Activated CD8-positive, alpha-beta T cell treated with anti-CD3 and anti-CD28 coated beads, Interleukin-2, amount 10 ng/mL, durations not matched to agents 7 days and 5 days (primary cell): ENCODE data around the gene PLEKHA6. TPM values are rescaled to one million over a fixed set of nuclear protein-coding genes. Genes with fewer than 3 reads are reported as not detected.

Experiments
- ATAC-seq: fragments of 150-1000 bp; cut with Tn5 transposase; one replicate; pipeline ENCODE4 v1.10.0; 2021; ENCODE audit warnings: moderate library complexity
- CTCF ChIA-PET: fragments of 350-600 bp; sonication (Branson Sonifier 250); formaldehyde crosslinking; loops from one replicate; lab custom pipeline; 2021; ENCODE audit warnings: antibody characterized with exemption; lab: Charles Lee
- POLR2A ChIA-PET: fragments of 350-600 bp; sonication (Branson Sonifier 250); formaldehyde crosslinking; loops from one replicate; lab custom pipeline; 2021; ENCODE audit warnings: antibody characterized with exemption; lab: Charles Lee
- DNase-seq: peaks from one replicate; pipeline ENCODE4 v3.0.0-alpha.2; 2020
- H3K27ac Mint-ChIP-seq: one replicate; pipeline ENCODE4 v1.8.0; 2021; ENCODE audit warnings: mild to moderate bottlenecking, mixed read lengths
- H3K27me3 Mint-ChIP-seq: one replicate; pipeline ENCODE4 v1.8.0; 2021; ENCODE audit warnings: low read depth, mixed read lengths
- H3K36me3 Mint-ChIP-seq: one replicate; pipeline ENCODE4 v1.8.0; 2021; ENCODE audit warnings: low read depth, mixed read lengths
- H3K4me1 Mint-ChIP-seq: one replicate; pipeline ENCODE4 v1.8.0; 2021; ENCODE audit warnings: low read depth, mixed read lengths
- H3K4me3 Mint-ChIP-seq: one replicate; pipeline ENCODE4 v1.8.0; 2021; ENCODE audit warnings: mild to moderate bottlenecking, mixed read lengths
- H3K9me3 Mint-ChIP-seq: one replicate; pipeline ENCODE4 v1.8.0; 2022; ENCODE audit warnings: mixed read lengths; ENCODE audit not compliant: insufficient read depth
- total RNA-seq, 2 experiments: library from RNA; stranded (reverse); gene quantifications; one replicate each; pipeline ENCODE4 v1.2.3, GENCODE V29; 2021

Gene PLEKHA6
- total RNA-seq, 2 experiments from 2014 or later: 0.26 to 0.29 TPM

DNA sequence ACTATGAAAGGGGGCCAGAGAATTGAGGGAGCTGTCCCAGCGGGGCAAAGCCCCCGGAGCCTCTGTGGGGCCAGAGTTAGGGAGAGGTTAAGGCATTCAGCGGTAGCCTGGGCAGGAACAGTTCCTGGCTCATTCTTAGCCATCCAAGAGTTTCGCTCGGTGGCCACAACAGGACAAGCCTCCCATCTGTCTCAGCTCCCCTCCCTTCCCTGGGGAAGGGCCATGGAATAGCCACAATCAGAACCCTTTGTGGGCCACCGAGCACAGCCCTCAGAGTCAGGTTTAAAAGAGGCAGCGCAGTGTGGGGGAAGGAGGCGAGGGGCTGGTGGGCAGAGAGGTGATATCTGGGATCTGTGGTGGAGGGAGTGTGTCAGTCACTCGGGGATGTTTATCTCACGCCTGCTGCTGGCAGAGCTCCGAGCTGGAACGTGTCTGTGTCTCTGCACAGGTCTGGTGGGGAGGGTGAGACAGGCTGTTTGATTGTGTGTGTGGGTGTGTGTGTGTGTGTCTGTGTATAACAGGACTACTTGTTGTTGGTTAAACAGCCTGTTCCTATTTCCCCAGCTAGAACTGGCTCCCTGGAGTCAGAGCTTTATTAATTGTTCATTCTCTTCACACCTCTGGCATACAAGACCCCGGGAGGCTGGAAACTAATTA is 96.3 kb downstream of the PLEKHA6 start:
- Mint-ChIP-seq H3K9me3 (no peaks in the 10 kb centered on the region), H3K4me1 (no peaks in the 10 kb centered on the region), H3K27me3 (no peaks in the 10 kb centered on the region), H3K27ac (no peak overlapping the region), H3K4me3 (no peak overlapping the region), H3K36me3 (no peaks in the 10 kb centered on the region)
- ATAC-seq (no peak), DNase-seq (no peak)
- ChIA-PET CTCF (interaction anchor here (2.6 kb wide), 1 partner anchor 100 kb away, joined by 10 read pairs; no protein-coding TSS in a partner anchor), POLR2A (no interaction called here)

DNA sequence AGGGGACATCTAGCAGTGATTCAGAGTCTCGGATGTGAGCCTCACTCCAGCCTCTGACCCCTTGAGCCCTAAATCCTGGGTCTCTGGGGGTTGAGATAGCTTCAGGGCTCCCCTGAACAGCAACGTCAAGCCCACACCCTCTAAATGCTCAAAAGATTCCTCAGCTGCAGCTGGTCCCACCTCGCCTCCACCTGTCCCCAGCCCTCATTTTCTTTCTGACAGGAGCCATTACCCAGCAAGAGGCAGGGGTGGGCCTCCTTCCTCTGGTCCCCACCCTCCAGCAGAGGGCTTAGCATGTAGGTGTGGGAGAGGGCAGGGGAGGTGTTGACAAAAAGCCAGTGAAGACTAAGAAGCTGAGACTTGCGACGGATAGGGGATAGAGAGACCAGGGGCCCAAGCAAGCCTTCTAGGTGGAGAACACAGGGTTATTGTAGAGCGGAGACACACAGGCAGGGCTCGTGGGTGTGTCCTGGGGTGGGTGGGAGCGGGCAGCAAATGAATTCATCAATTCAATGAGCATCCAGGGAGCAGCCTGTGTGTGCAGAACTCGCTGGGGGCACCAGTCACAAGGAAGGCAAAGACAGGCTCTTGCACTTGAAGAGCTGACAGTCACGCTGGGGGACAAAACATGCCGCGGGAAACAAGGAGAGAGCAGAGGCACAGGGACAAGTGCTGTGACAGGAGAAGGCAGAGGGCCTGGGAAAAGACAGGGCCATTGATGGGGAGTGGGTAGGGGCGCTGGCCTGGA is 97.0 kb downstream of the PLEKHA6 start:
- ChIA-PET POLR2A (no interaction called here), CTCF (interaction anchor here (1.1 to 2.6 kb wide), 2 partner anchors 101 to 136 kb away, joined by 3 to 10 read pairs; no protein-coding TSS in a partner anchor)
- Mint-ChIP-seq H3K36me3 (no peaks in the 10 kb centered on the region), H3K27me3 (no peaks in the 10 kb centered on the region), H3K4me3 (no peak overlapping the region), H3K9me3 (no peaks in the 10 kb centered on the region), H3K27ac (no peak overlapping the region), H3K4me1 (no peaks in the 10 kb centered on the region)
- DNase-seq (no peak), ATAC-seq (no peak)

DNA sequence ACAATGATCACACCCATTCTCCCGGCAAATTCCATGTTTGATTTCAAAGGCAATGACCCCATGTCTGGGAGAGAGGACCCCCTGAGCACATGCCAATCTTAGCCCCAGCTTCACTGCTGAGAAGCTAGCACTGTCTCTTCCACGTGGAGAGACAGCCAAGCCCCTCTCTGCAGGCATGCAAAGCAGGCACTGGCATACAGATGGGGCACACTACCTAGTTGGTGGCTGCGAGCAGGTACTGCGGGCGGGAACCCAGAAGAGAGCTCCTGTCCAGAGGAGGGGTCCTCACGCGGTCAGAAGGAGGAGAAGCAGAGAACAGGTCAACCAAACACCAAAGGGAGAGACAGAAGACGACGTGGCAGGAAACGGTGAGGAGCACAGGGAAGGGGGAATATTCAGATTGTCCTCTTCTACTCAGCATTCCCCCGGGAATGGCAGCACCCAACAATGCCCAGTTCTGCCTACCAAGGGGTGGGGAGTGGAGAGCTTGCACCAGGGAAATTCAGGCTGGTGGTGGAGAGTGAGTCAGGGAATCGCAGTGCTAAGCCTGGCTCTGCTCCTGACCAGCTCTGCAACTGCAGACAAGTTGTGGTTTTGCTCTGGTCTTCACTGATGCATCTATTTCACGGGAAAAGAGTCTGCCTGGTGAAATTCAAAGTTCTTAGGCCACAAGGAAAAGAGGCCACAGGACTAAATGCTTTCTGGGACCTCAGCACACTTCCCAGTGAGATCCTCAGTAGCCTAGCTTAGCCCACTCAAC is 97.8 kb downstream of the PLEKHA6 start:
- DNase-seq (no peak), ATAC-seq (no peak)
- Mint-ChIP-seq H3K27me3 (no peaks in the 10 kb centered on the region), H3K9me3 (no peaks in the 10 kb centered on the region), H3K36me3 (no peaks in the 10 kb centered on the region), H3K4me3 (no peak overlapping the region), H3K27ac (no peak overlapping the region), H3K4me1 (no peaks in the 10 kb centered on the region)
- ChIA-PET CTCF (interaction anchor here (1.1 to 2.6 kb wide), 2 partner anchors 102 to 137 kb away, joined by 3 to 10 read pairs; no protein-coding TSS in a partner anchor), POLR2A (no interaction called here)

DNA sequence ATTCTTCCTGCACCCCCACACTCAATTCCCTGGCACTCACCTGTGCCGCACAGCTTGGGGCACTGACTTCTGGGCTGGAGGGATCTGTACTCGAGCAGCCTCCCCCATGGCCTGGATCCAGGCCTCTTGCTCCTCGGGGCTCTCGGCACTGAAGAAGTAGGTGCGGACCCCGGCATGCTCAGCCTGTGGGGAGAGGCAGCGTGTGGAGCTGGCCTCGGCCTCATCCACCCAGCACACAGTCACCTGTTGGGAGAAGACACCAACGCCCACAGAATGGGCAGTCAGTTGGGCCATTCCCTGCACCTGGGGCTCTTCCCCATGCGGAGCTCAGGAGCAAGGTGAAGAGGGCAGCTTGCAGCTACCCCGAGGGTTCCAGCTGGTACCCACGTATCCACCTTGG is 98.5 kb downstream of the PLEKHA6 start:
- no peak overlapping the region for H3K27ac Mint-ChIP-seq
- no peaks in the 10 kb centered on the region for H3K9me3 Mint-ChIP-seq
- CTCF ChIA-PET: interaction anchor here (2.6 kb wide), 1 partner anchor 103 kb away, joined by 10 read pairs; no protein-coding TSS in a partner anchor
- no peaks in the 10 kb centered on the region for H3K36me3 Mint-ChIP-seq
- POLR2A ChIA-PET: no interaction called here
- ATAC-seq (no peak), DNase-seq (no peak)
- H3K4me3 Mint-ChIP-seq: no peak overlapping the region
- no peaks in the 10 kb centered on the region for H3K27me3 Mint-ChIP-seq
- H3K4me1 Mint-ChIP-seq: no peaks in the 10 kb centered on the region

DNA sequence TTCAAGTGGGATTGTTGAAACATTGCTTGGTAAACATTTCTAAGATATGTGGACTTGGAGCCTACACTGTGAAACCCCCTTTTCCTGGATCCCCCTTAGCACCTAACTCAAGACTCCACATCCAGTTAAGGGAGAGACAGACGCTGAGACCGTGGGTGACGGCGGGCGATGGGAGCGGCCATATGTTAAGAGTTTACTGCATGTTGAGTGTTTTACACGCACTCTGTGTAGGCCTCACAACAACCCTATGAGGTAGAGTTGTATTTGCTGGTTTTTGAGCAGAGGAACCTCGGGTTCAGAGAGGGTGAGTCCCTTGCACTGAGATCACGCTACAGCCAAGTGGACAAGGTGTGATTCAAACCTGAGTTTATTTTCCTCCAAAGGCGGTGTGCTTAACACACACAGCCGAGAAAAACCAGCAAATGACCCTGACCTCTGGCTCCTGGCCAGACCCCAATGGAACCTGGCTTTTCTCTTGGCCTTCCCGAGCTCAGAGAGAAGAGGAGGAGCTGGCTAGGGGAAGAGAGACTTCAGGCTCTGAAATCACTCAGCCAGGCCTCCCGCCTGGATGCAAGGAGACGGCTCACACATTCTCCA is 99.0 kb downstream of the PLEKHA6 start:
- POLR2A ChIA-PET: no interaction called here
- H3K4me3 Mint-ChIP-seq: no peak overlapping the region
- no peaks in the 10 kb centered on the region for H3K4me1 Mint-ChIP-seq
- H3K36me3 Mint-ChIP-seq: no peaks in the 10 kb centered on the region
- no peaks in the 10 kb centered on the region for H3K27me3 Mint-ChIP-seq
- H3K27ac Mint-ChIP-seq: no peak overlapping the region
- ATAC-seq: no peak
- H3K9me3 Mint-ChIP-seq: no peaks in the 10 kb centered on the region
- DNase-seq: no peak
- CTCF ChIA-PET: interaction anchor here (1.2 to 2.6 kb wide), 2 partner anchors 103 kb away, joined by 4 to 10 read pairs; no protein-coding TSS in a partner anchor

DNA sequence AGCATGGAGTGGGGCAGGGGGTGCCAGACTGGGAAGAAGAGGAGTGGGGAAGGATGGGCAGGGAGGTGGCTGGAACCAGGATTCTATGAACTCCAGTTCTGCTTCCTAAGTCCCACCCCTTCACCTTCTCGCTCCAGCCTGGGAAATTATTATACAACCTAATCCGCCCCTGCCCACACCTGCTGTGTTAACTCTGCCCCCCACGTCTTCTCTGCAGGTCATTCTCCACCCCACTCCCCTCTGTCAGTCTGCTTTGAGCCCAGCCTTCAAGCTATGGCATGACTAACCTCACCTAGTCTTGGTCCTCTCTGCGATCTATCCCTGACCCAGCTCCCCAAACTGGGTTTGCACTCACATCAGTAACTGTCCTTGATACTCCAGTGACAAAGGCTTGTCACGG is 99.9 kb downstream of the PLEKHA6 start:
- Mint-ChIP-seq H3K4me1 (no peaks in the 10 kb centered on the region), H3K27ac (no peak overlapping the region), H3K9me3 (no peaks in the 10 kb centered on the region), H3K4me3 (no peak overlapping the region), H3K36me3 (no peaks in the 10 kb centered on the region), H3K27me3 (no peaks in the 10 kb centered on the region)
- ATAC-seq (no peak), DNase-seq (no peak)
- CTCF ChIA-PET: interaction anchor here (1.2 kb wide), 1 partner anchor 104 kb away, joined by 4 read pairs; no protein-coding TSS in a partner anchor
- POLR2A ChIA-PET: no interaction called here

DNA sequence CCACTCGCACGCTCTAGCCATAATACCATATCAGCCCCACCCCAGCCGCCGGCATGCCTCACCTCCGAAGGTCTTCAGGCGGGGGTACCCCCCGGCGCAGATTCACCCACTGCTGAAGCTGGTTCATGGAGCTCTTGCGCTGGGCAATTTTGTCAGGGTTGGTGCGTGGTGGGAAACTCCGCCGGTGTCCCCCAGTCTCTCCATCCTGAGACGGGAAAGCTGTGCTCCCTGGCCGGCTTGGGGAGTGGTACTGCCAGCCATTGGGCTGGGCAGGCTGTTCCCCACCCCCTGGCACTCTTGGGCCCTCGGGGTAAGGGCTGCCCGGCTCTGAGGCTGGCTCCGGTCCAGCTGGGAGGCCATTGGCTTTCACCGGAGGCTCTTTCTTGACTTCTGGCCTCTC is 100.5 kb downstream of the PLEKHA6 start:
- POLR2A ChIA-PET: no interaction called here
- no peak for ATAC-seq
- no peaks in the 10 kb centered on the region for H3K36me3 Mint-ChIP-seq
- H3K27ac Mint-ChIP-seq: no peak overlapping the region
- H3K4me1 Mint-ChIP-seq: no peaks in the 10 kb centered on the region
- H3K4me3 Mint-ChIP-seq: no peak overlapping the region
- no peaks in the 10 kb centered on the region for H3K9me3 Mint-ChIP-seq
- H3K27me3 Mint-ChIP-seq: no peaks in the 10 kb centered on the region
- CTCF ChIA-PET: interaction anchor here (0.6 to 3.1 kb wide), 19 partner anchors 11 to 242 kb away, joined by 3 to 63 read pairs (median 3); partner anchors contain the start of gene PLEKHA6
- no peak for DNase-seq

DNA sequence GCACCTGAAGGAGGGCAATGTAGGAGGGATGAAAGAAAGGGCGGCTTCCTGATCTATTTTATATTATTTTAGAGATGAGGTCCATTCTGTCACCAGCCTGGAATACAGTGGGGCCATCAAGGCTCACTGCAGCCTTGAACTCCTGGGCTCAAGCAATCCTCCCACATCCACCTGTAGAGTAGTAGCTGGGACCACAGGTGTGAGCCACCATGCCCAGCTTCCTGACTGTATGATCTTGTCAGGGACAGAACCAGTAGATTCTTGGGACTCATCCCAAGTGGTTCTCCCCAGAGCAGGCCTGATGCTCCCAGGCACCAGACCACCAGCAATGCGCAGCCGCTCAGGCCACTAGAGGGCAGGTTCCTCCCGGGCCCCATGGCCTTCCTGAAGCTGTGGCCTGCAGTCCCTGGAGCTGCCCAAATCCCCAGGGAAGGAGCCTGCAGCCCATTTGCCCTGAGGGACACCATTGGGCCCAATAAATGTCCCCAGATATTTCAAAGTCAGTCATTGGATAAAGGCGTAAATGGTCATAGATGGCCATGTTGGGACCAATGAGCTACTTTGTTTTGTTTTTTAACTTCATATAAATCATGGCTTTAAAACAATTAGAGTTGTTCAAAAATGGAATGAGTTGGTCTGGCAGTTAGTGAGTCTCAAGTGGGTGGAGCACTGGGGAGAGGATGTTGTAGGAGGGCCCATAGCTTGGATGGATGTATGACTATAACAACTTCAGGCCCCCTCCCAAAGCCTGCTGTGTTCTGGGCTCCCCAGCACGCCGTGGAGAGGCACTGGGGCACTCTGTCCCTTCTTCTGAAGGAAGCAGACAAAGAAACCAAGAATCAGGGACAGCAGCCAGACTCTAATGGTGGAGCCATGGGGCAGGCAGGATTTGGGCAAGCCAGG is 101.3 kb downstream of the PLEKHA6 start:
- H3K27me3 Mint-ChIP-seq: no peaks in the 10 kb centered on the region
- ATAC-seq (no peak), DNase-seq (peak; percentile 39)
- no peak overlapping the region for H3K27ac Mint-ChIP-seq
- H3K4me1 Mint-ChIP-seq: no peaks in the 10 kb centered on the region
- H3K36me3 Mint-ChIP-seq: no peaks in the 10 kb centered on the region
- CTCF ChIA-PET: interaction anchor here (0.6 to 3.1 kb wide), 24 partner anchors 10 to 243 kb away, joined by 3 to 63 read pairs (median 3); partner anchors contain the start of gene PLEKHA6
- POLR2A ChIA-PET: no interaction called here
- H3K4me3 Mint-ChIP-seq: no peak overlapping the region
- H3K9me3 Mint-ChIP-seq: no peaks in the 10 kb centered on the region

DNA sequence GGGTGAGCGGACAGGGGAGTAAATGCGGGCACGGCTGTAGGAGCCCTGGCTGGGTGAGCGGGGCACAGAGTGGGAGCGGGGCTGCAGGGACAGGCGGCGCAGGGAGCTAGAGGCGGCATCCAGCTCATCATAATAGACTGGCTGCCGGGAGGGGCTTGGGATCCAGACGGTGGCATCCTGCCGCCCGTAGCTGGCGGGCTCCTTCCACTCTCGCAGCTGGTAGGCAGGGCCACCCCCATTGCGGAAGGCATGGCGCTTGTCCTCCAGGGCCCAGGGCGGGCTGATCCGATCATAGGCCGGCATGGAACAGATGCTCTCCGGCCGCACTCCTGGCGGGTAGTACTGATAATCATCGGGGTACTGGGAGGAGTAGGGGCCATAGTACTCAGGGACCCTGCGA is 102.3 kb downstream of the PLEKHA6 start:
- Mint-ChIP-seq H3K4me3 (no peak overlapping the region), H3K27ac (no peak overlapping the region), H3K36me3 (no peaks in the 10 kb centered on the region), H3K4me1 (no peaks in the 10 kb centered on the region), H3K9me3 (no peaks in the 10 kb centered on the region), H3K27me3 (no peaks in the 10 kb centered on the region)
- ChIA-PET CTCF (interaction anchor here (1.5 to 3.1 kb wide), 4 partner anchors 16 to 105 kb away, joined by 3 to 63 read pairs (median 4); partner anchors contain the start of gene PLEKHA6), POLR2A (no interaction called here)
- DNase-seq: no peak
- ATAC-seq: no peak

DNA sequence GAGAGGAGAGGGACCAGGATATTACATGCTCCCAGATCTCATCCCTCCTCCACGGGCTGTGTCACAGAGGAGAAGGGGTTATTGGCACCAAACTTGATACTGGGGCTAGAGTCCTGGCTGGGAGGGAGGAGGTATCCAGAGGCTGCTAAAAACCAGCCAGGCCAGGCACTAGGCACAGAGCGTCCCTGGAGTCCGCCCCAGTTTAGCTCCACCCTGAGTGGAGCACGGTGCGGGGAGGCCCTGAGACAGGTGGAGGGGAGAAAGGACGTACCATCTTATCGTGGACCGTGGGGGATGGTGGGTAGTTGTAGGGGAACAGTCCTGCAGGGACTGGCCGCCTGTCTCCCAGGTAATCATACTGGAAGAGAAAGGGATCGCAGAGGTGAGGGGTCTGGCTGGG is 103.2 kb downstream of the PLEKHA6 start:
- Mint-ChIP-seq H3K9me3 (no peaks in the 10 kb centered on the region), H3K4me3 (no peak overlapping the region), H3K27ac (no peak overlapping the region), H3K36me3 (no peaks in the 10 kb centered on the region), H3K27me3 (no peaks in the 10 kb centered on the region), H3K4me1 (no peaks in the 10 kb centered on the region)
- ATAC-seq (no peak), DNase-seq (no peak)
- ChIA-PET CTCF (interaction anchor here (1.6 to 3.1 kb wide), 3 partner anchors 15 to 105 kb away, joined by 4 to 63 read pairs (median 4); partner anchors contain the start of gene PLEKHA6), POLR2A (no interaction called here)
